ENCODE measurements around the gene GNL3L. TPM values are rescaled to one million over a fixed set of nuclear protein-coding genes. Genes with fewer than 3 reads are reported as not detected.

GNL3L gene
- total RNA-seq, 2 donors from 2014 or later = 14.2 to 17.6 TPM

- no peak for TF ChIP-seq CTCF (IDR thresholded peaks at IDR 0.05)
- TF ChIP-seq POLR2A (IDR thresholded peaks at IDR 0.05) = no peak
- Histone ChIP-seq H3K4me1 (no peaks in the 10 kb centered on the region), H3K27ac (no peak overlapping the region), H3K27me3 (no peaks in the 10 kb centered on the region), H3K36me3 (replicated peaks in 1 of 2; ENCODE audit: insufficient read depth in 1 of 2, low read depth in 2 of 2) (no peaks in the 10 kb centered on the region), H3K9me3 (no peaks in the 10 kb centered on the region), H3K4me3 (no peak overlapping the region)
- DNase-seq (no peak), ATAC-seq (no peak)
- intact Hi-C loops (cut with DNase I) = no loop called here
- 90 to 100% methylated on average over 2 of the region's 2 CpGs for WGBS, 2 donors
Measured at GRCh38 chrX:54597728-54598127, 67.7 kb downstream of the GNL3L start.

- no peaks in the 10 kb centered on the region for H3K4me1 ChIP-seq
- H3K27ac ChIP-seq = no peak overlapping the region
- H3K36me3 ChIP-seq (replicated peaks in 1 of 2; ENCODE audit: insufficient read depth in 1 of 2, low read depth in 2 of 2) = no peaks in the 10 kb centered on the region
- 73 to 100% methylated on average over 1 of the region's 1 CpG for WGBS, 2 donors
- H3K27me3 ChIP-seq = no peaks in the 10 kb centered on the region
- H3K4me3 ChIP-seq = no peak overlapping the region
- no peak for DNase-seq
- intact Hi-C loops (cut with DNase I) = no loop called here
- ATAC-seq = no peak
- no peak for TF ChIP-seq POLR2A (IDR thresholded peaks at IDR 0.05)
- no peaks in the 10 kb centered on the region for H3K9me3 ChIP-seq
Measured at GRCh38 chrX:54602563-54602962, 72.5 kb downstream of the GNL3L start.

Other genes starting within 250 kb of the GNL3L start
- 1 to 10 TPM in 1 of 2 donors, under 1 TPM in 1; 0.52 to 1.6 TPM for gene WNK3, start 172.2 kb upstream of the GNL3L start, total RNA-seq
- 10 to 100 TPM; 11.2 to 14.8 TPM for gene TSR2, start 89.8 kb upstream of the GNL3L start, total RNA-seq
- gene FGD1, start 34.0 kb upstream of the GNL3L start, total RNA-seq = 1 to 10 TPM; 2.3 to 2.9 TPM

Data from body of pancreas (tissue), 4 donors.